Hepatocyte (in vitro differentiated cells): Measurements from ENCODE around the gene HECTD2.

Experiments used
- CTCF ChIP-seq: fragments of 200-600 bp; sonication (generic); IDR thresholded peaks from 2 replicates; pipeline ENCODE4 v1.5.1; 2016; ENCODE audit warnings: antibody characterized with exemption, mild to moderate bottlenecking; ENCODE audit not compliant: poor library complexity
- EZH2 ChIP-seq: fragments of 200-600 bp; sonication (generic); IDR thresholded peaks from 2 replicates; pipeline ENCODE4 v1.6.1; 2016; ENCODE audit warnings: antibody characterized with exemption, mild to moderate bottlenecking, borderline replicate concordance

- TF ChIP-seq CTCF (no peak), EZH2 (no peak)
These were observed 1.5 kb downstream of the HECTD2 start for GRCh38 chr10:91411621-91412020.
